Endothelial cell of umbilical vein (primary cell): ENCODE results near the gene CDH20. TPM values are rescaled to one million over a fixed set of nuclear protein-coding genes. Genes with fewer than 3 reads are reported as not detected.

ENCODE experiments used
- BruUV-seq: library from RNA; stranded (reverse); fragments of 400-500 nt; replicated peaks from 2 replicates; lab custom pipeline; 2021; lab: Mats Ljungman, UMichigan
- CTCF ChIA-PET: fragments of 300-600, 350-600 bp; sonication (Branson Sonifier 250); formaldehyde crosslinking; loops from one replicate; lab custom pipeline; 2021; ENCODE audit warnings: antibody characterized with exemption, inconsistent platforms; lab: Charles Lee
- POLR2A ChIA-PET: fragments of 300-600, 350-600 bp; sonication (Branson Sonifier 250); formaldehyde crosslinking; loops from one replicate; lab custom pipeline; 2021; ENCODE audit warnings: antibody characterized with exemption, inconsistent platforms; lab: Charles Lee
- DNase-seq: peaks from one replicate; pipeline ENCODE4 v3.0.0-alpha.2; 2011; ENCODE audit warnings: low read depth, low spot score
- FAIRE-seq: peaks from 2 replicates; lab custom pipeline; 2011; peaks lifted over from hg19 to GRCh38; lab: Jason Lieb, UNC
- H2AFZ ChIP-seq: 2 replicates; pipeline ENCODE4 v1.6.0; 2012; ENCODE audit warnings: low read depth, low read length, control low read depth, inconsistent platforms
- H3K27ac ChIP-seq: 2 replicates; pipeline ENCODE4 v1.5.1; 2011; ENCODE audit warnings: low read depth, mild to moderate bottlenecking, control low read depth, low read length, moderate library complexity; ENCODE audit not compliant: insufficient read depth
- H3K27me3 ChIP-seq, 2 experiments: 2 replicates each; pipeline versions ENCODE4 v1.6.0 to v1.6.1; 2011; ENCODE audit warnings: low read length in 2 of 2, mixed read lengths in 1 of 2; ENCODE audit not compliant: control insufficient read depth in 2 of 2, insufficient read depth in 2 of 2
- H3K36me3 ChIP-seq, 2 experiments: 2 replicates in 1 of 2; 3 replicates in 1 of 2; pipeline ENCODE4 v1.5.1; 2011; ENCODE audit warnings: low read length in 2 of 2, mild to moderate bottlenecking in 1 of 2, moderate library complexity in 1 of 2; ENCODE audit not compliant: control insufficient read depth in 2 of 2, insufficient read depth in 2 of 2; ENCODE audit errors: extremely low read depth in 1 of 2
- H3K4me1 ChIP-seq: 3 replicates; pipeline ENCODE4 v1.5.1; 2011; ENCODE audit warnings: mild to moderate bottlenecking, low read length; ENCODE audit not compliant: control insufficient read depth, insufficient read depth; ENCODE audit errors: extremely low read depth
- H3K4me2 ChIP-seq: 2 replicates; pipeline ENCODE4 v1.6.1; 2011; ENCODE audit warnings: low read length, control low read depth, mixed read lengths; ENCODE audit not compliant: insufficient read depth
- H3K4me3 ChIP-seq, 3 experiments: fragments of 200-600 bp in 1 of 3; sonication (generic), shearing (Covaris generic) in 1 of 3; replicated peaks in 1 of 3; 2 replicates each; pipeline ENCODE4 v1.5.1; 2011 to 2016; ENCODE audit warnings: control low read depth in 3 of 3, low read length in 3 of 3, mild to moderate bottlenecking in 2 of 3, inconsistent platforms in 1 of 3, low read depth in 1 of 3, moderate library complexity in 1 of 3; ENCODE audit not compliant: insufficient read depth in 1 of 3
- H3K79me2 ChIP-seq: 2 replicates; pipeline ENCODE4 v1.6.0; 2012; ENCODE audit warnings: low read length, inconsistent platforms; ENCODE audit not compliant: control insufficient read depth, insufficient read depth
- H3K9ac ChIP-seq: replicated peaks from 2 replicates; pipeline ENCODE3; 2011; ENCODE audit warnings: low read length, control low read depth; ENCODE audit not compliant: insufficient read depth; ENCODE audit errors: extremely low read depth
- H3K9me1 ChIP-seq: replicated peaks from 3 replicates; pipeline ENCODE4 v1.6.0; 2011; ENCODE audit warnings: mild to moderate bottlenecking, low read length; ENCODE audit not compliant: control insufficient read depth, insufficient read depth; ENCODE audit errors: extremely low read depth
- H3K9me3 ChIP-seq: replicated peaks from 2 replicates; pipeline ENCODE4 v1.5.1; 2012; ENCODE audit warnings: low read length, inconsistent platforms; ENCODE audit not compliant: control insufficient read depth, insufficient read depth
- H4K20me1 ChIP-seq: replicated peaks from 2 replicates; pipeline ENCODE3; 2011; ENCODE audit warnings: mild to moderate bottlenecking, low read length; ENCODE audit not compliant: control insufficient read depth, insufficient read depth; ENCODE audit errors: extremely low read depth
- CTCF ChIP-seq, 2 donors: IDR thresholded peaks; 1 replicate in 1 of 2; 2 replicates in 1 of 2; pipeline ENCODE4 v1.5.1; 2011; ENCODE audit warnings: low read length in 2 of 2, mild to moderate bottlenecking in 2 of 2, moderate library complexity in 2 of 2, control low read depth in 1 of 2, inconsistent platforms in 1 of 2, low read depth in 1 of 2; ENCODE audit not compliant: insufficient read depth in 1 of 2; ENCODE audit errors: extremely low read depth in 1 of 2
- JUN ChIP-seq: IDR thresholded peaks from 2 replicates; pipeline ENCODE4 v1.6.1; 2011; ENCODE audit warnings: borderline replicate concordance, low read depth; ENCODE audit not compliant: insufficient read length, insufficient read depth
- POLR2A ChIP-seq: IDR thresholded peaks from 2 replicates; pipeline ENCODE4 v1.6.1; 2012; ENCODE audit warnings: low read depth, mild to moderate bottlenecking, control low read depth, low read length
- POLR2AphosphoS5 ChIP-seq: IDR thresholded peaks from 2 replicates; pipeline ENCODE4 v1.6.1; 2012; ENCODE audit warnings: low read depth, mild to moderate bottlenecking, control low read depth, low read length, moderate library complexity; ENCODE audit not compliant: insufficient read depth
- dilution Hi-C: fragments of 300-500 bp; cut with MboI; formaldehyde crosslinking; loops from one replicate; pipeline ENCODE4 v1.15.0; 2019; ENCODE audit warnings: low sequenced_read_pairs; ENCODE audit not compliant: extremely low pct_ligation_motif_present
- intact Hi-C: fragments of 100-400 bp; cut with micrococcal nuclease; formaldehyde crosslinking; loops from one replicate; pipeline ENCODE4 v1.10.0; 2022
- polyA plus RNA-seq, 4 experiments: library from polyadenylated mRNA; depleted of rRNA in 3 of 4; stranded (reverse) in 3 of 4; unstranded in 1 of 4; fragments of >200 nt; gene quantifications; 2 replicates each; pipeline versions ENCODE4 v1.2.1 to v1.2.3, GENCODE V29; 2011 to 2012; ENCODE audit warnings: missing spikeins in 1 of 4
- total RNA-seq: library from RNA; stranded (reverse); gene quantifications from 2 replicates; pipeline ENCODE4 v1.2.3, GENCODE V29; 2021

The CDH20 gene
- total and polyA plus RNA-seq, 2 donors (not counting 3 experiments of a cell fraction or from before 2014, with no cell fraction given): not detected

DNA sequence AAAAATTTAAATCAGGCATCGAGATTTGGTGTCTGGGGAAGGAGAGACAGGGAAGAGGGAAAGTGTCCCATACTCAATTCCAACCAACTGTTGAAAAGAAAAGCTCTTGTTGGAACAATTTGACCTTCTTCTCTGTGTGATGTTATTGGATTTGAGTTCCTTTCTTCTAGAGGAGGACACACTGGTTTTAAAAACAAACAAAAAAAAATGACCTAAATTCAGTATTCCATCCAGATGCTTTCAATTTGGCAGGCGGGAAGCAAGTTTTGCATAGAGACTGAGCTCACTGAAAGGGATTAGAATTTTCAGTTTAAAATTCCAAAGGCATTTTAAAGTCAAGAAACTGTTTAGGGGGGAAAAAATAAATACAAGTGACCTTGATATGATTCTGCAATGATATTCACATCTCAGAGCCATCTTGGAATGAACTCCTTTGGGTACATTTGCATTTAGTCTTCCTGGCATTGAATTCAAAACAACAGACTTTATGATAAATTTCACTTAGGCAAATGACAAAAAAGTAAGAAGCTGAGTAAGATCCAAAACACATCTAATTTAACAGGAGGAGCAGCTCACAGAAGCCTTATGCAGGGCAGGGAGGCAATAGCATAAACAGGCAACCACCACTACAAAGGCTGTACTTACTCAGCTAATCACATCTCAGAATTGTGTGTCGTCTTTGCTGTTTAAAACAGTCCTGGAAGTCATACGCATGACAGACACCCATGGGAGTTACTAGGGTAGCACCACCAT is 126.8 kb downstream of the CDH20 start:
- dilution Hi-C loops: no loop called here

More for the DNA sequence above, 126.8 kb downstream of the CDH20 start:
- no peak for TF ChIP-seq CTCF (IDR thresholded peaks at IDR 0.05; ENCODE audit: extremely low read depth in 1 of 2, insufficient read depth in 1 of 2, low read depth in 1 of 2, low read length in 2 of 2)
- no peak for TF ChIP-seq POLR2AphosphoS5
- TF ChIP-seq JUN: no peak
- no peak for TF ChIP-seq POLR2A
- Histone ChIP-seq H3K9me3 (no peaks in the 10 kb centered on the region), H3K4me2 (no peak overlapping the region), H3K36me3 (no peaks in the 10 kb centered on the region), H3K9me1 (no peaks in the 10 kb centered on the region), H3K4me1 (no peaks in the 10 kb centered on the region), H3K27ac (no peak overlapping the region), H3K27me3 (no peaks in the 10 kb centered on the region), H2AFZ (no peak overlapping the region), H3K79me2 (no peaks in the 10 kb centered on the region), H4K20me1 (no peaks in the 10 kb centered on the region), H3K4me3 (no peak overlapping the region), H3K9ac (no peak overlapping the region)
- DNase-seq: no peak
- ChIA-PET POLR2A (no interaction called here), CTCF (no interaction called here)
- intact Hi-C loops: no loop called here
- BruUV-seq: no TSS peak
- FAIRE-seq: no peak
